SH-SY5Y (cell line): Measurements from ENCODE around the gene SURF6.

ENCODE experiments used
- GATA2 ChIP-seq: IDR thresholded peaks from 2 replicates; pipeline ENCODE4 v1.6.1; 2011; ENCODE audit warnings: mild to moderate bottlenecking, low read depth, low read length
- GATA3 ChIP-seq: IDR thresholded peaks from 2 replicates; pipeline ENCODE4 v1.6.1; 2011; ENCODE audit warnings: low read depth, mild to moderate bottlenecking, low read length, moderate library complexity

- no peak for TF ChIP-seq GATA3
- TF ChIP-seq GATA2: no peak
Observed at GRCh38 chr9:133282464-133283238, 53.3 kb downstream of the SURF6 start.
